NCI-H460 (cell line): ENCODE measurements around the gene ANTXR1. TPM values are rescaled to one million over a fixed set of nuclear protein-coding genes. Genes with fewer than 3 reads are reported as not detected.
A peak's percentile ranks its signal among the peaks of the same experiment; 100 is the strongest.

ENCODE experiments used
- DNase-seq: peaks from one replicate; pipeline ENCODE4 v3.0.0-alpha.2; 2016; ENCODE audit warnings: low read depth; ENCODE audit errors: extremely low read depth
- polyA plus RNA-seq: library from polyadenylated mRNA; depleted of rRNA; stranded (reverse); fragments of >200 nt; gene quantifications from 2 replicates; pipeline ENCODE4 v1.2.3, GENCODE V29; 2014; cell fraction: nucleus; rRNA removed
- total RNA-seq: library from RNA; depleted of rRNA; stranded (reverse); fragments of >200 nt; shearing (Covaris generic); gene quantifications from 2 replicates; pipeline ENCODE4 v1.2.3, GENCODE V29; 2014; rRNA removed

ANTXR1 gene
- total RNA-seq, result 265 and 310 TPM in 2 replicates
- polyA plus RNA-seq, result 109 and 122 TPM in 2 replicates

GRCh38 chr2:69013142-69013839 is at the start of gene ANTXR1:
TSS of gene ANTXR1 (plus strand) at chr2:69013179. CDS start at chr2:69013500, 321 bp downstream.
- DNase-seq, result peak; percentile 71

GRCh38 chr2:68964282-68964681 is 48.7 kb upstream of the ANTXR1 start:
- no peak for DNase-seq

GRCh38 chr2:68968221-68968620 is 44.8 kb upstream of the ANTXR1 start:
- DNase-seq, result no peak

GRCh38 chr2:68969736-68970490 is 43.1 kb upstream of the ANTXR1 start:
- no peak for DNase-seq

GRCh38 chr2:68970566-68971265 is 42.3 kb upstream of the ANTXR1 start:
- peak; percentile 67 for DNase-seq

- peak; percentile 95 for DNase-seq
Measured at GRCh38 chr2:68971591-68972231, 41.3 kb upstream of the ANTXR1 start.

- no peak for DNase-seq
Measured at GRCh38 chr2:68974251-68974650, 38.7 kb upstream of the ANTXR1 start, which contains the start of gene GKN1. TSS of gene GKN1 (plus strand) at chr2:68974636. CDS start at chr2:68974678, 42 bp downstream.

- no peak for DNase-seq
Measured at GRCh38 chr2:68974946-68975665, 37.9 kb upstream of the ANTXR1 start.

GRCh38 chr2:68975844-68976243 is 37.1 kb upstream of the ANTXR1 start:
- no peak for DNase-seq

GRCh38 chr2:68977453-68977852 is 35.5 kb upstream of the ANTXR1 start:
- DNase-seq, result peak; percentile 74

GRCh38 chr2:68978098-68978497 is 34.9 kb upstream of the ANTXR1 start:
- DNase-seq, result no peak

GRCh38 chr2:68980956-68981355 is 32.0 kb upstream of the ANTXR1 start:
- no peak for DNase-seq

GRCh38 chr2:68987021-68987503 is 25.9 kb upstream of the ANTXR1 start:
- DNase-seq, result no peak

GRCh38 chr2:68989035-68989434 is 23.9 kb upstream of the ANTXR1 start:
- no peak for DNase-seq

- DNase-seq, result peak; percentile 92
Measured at GRCh38 chr2:68992341-68992740, 20.6 kb upstream of the ANTXR1 start.

- DNase-seq, result peak; percentile 86
Measured at GRCh38 chr2:68992933-68993332, 20.0 kb upstream of the ANTXR1 start.

- peak; percentile 78 for DNase-seq
Measured at GRCh38 chr2:68993660-68994059, 19.3 kb upstream of the ANTXR1 start.

GRCh38 chr2:68994864-68995263 is 18.1 kb upstream of the ANTXR1 start:
- DNase-seq, result peak; percentile 96

GRCh38 chr2:68995916-68996315 is 17.1 kb upstream of the ANTXR1 start:
- DNase-seq, result peak; percentile 89

- DNase-seq, result no peak
Measured at GRCh38 chr2:68997401-68997800, 15.6 kb upstream of the ANTXR1 start.
